ENCODE results near the gene LARP4B. TPM values are rescaled to one million over a fixed set of nuclear protein-coding genes. Genes with fewer than 3 reads are reported as not detected.

The LARP4B gene
- total RNA-seq, 4 donors from 2014 or later = 68.6 to 113 (median 87.4) TPM

- no peaks in the 10 kb centered on the region for H3K9me3 ChIP-seq
- H3K4me1 ChIP-seq = peaks cover 9 to 10% of the 10 kb centered on the region in 2 donors
- no peaks in the 10 kb centered on the region for H3K36me3 ChIP-seq
- intact Hi-C loops (cut with DNase I) = no loop called here
- 89 to 91% methylated on average over 6 of the region's 6 CpGs for WGBS, 2 donors
- H3K27ac ChIP-seq = no peak overlapping the region
- TF ChIP-seq CTCF (IDR thresholded peaks at IDR 0.05) (no peak), POLR2A (IDR thresholded peaks at IDR 0.05) (no peak)
- DNase-seq = no peak
- no peaks in the 10 kb centered on the region for H3K27me3 ChIP-seq
- H3K4me3 ChIP-seq (replicated peaks in 1 of 3) = no peak overlapping the region
These were observed 27.4 kb upstream of the LARP4B start for GRCh38 chr10:958856-959255.

- intact Hi-C loops (cut with DNase I) = no loop called here
- no peak for TF ChIP-seq POLR2A (IDR thresholded peaks at IDR 0.05)
- TF ChIP-seq CTCF (IDR thresholded peaks at IDR 0.05) = no peak
- 90 to 99% methylated on average over 9 of the region's 9 CpGs for whole genome bisulfite sequencing, 2 donors
These were observed 26.6 kb upstream of the LARP4B start for GRCh38 chr10:958106-958505.

GRCh38 chr10:955820-956217 lies 24.3 kb upstream of the LARP4B start:
- Histone ChIP-seq H3K36me3 (no peaks in the 10 kb centered on the region), H3K27ac (peak overlapping the region in 2 of 3 donors; percentile 38 to 41), H3K9me3 (no peaks in the 10 kb centered on the region), H3K27me3 (no peaks in the 10 kb centered on the region), H3K4me3 (replicated peaks in 1 of 3) (no peak overlapping the region), H3K4me1 (peaks cover 9 to 10% of the 10 kb centered on the region in 2 donors)
- no peak for DNase-seq
- TF ChIP-seq CTCF (IDR thresholded peaks at IDR 0.05) (no peak), POLR2A (IDR thresholded peaks at IDR 0.05) (no peak)
- intact Hi-C loops (cut with DNase I) = no loop called here
- WGBS, 2 donors = 77 to 80% methylated on average over 9 of the region's 9 CpGs

More at GRCh38 chr10:958106-958505, 26.6 kb upstream of the LARP4B start:
- Histone ChIP-seq H3K4me1 (peaks cover 9 to 10% of the 10 kb centered on the region in 2 donors), H3K27ac (no peak overlapping the region), H3K4me3 (replicated peaks in 1 of 3) (no peak overlapping the region), H3K36me3 (no peaks in the 10 kb centered on the region), H3K9me3 (no peaks in the 10 kb centered on the region), H3K27me3 (no peaks in the 10 kb centered on the region)
- no peak for DNase-seq

GRCh38 chr10:955127-955819 lies 23.8 kb upstream of the LARP4B start:
- intact Hi-C loops (cut with DNase I) = no loop called here
- Histone ChIP-seq H3K4me1 (peaks cover 9 to 10% of the 10 kb centered on the region in 2 donors), H3K27ac (peak overlapping the region in 2 of 3 donors; percentile 38 to 41), H3K4me3 (replicated peaks in 1 of 3) (no peak overlapping the region), H3K36me3 (no peaks in the 10 kb centered on the region), H3K9me3 (no peaks in the 10 kb centered on the region), H3K27me3 (no peaks in the 10 kb centered on the region)
- peak; percentile 25 to 31 for DNase-seq
- WGBS, 2 donors = 27 to 30% methylated on average over 12 to 13 of the region's 13 CpGs
- TF ChIP-seq CTCF (IDR thresholded peaks at IDR 0.05) (no peak), POLR2A (IDR thresholded peaks at IDR 0.05) (no peak)

- no peak overlapping the region for H3K27ac ChIP-seq
- WGBS, 2 donors = 93 to 96% methylated on average over 21 of the region's 21 CpGs
- intact Hi-C loops (cut with DNase I) = no loop called here
- DNase-seq = no peak
- H3K4me1 ChIP-seq = peaks cover 9 to 10% of the 10 kb centered on the region in 2 donors
- TF ChIP-seq CTCF (IDR thresholded peaks at IDR 0.05) (no peak), POLR2A (IDR thresholded peaks at IDR 0.05) (no peak)
- H3K27me3 ChIP-seq = no peaks in the 10 kb centered on the region
- H3K36me3 ChIP-seq = no peaks in the 10 kb centered on the region
- no peak overlapping the region for H3K4me3 ChIP-seq (replicated peaks in 1 of 3)
- no peaks in the 10 kb centered on the region for H3K9me3 ChIP-seq
These were observed 22.9 kb upstream of the LARP4B start for GRCh38 chr10:954396-954795.
